Hematopoietic multipotent progenitor cell (in vitro differentiated cells): ENCODE measurements around the gene SPTA1. TPM values are rescaled to one million over a fixed set of nuclear protein-coding genes. Genes with fewer than 3 reads are reported as not detected.
"Not testable (repeated sequence)": the region's sequence is repeated elsewhere in the genome, so short reads cannot be mapped to it uniquely, and the experiment has no call there.

Experiments used
- DNase-seq, 3 donors: peaks; one replicate each; pipeline ENCODE4 v3.0.0-alpha.2; 2011 to 2015; ENCODE audit warnings: low read depth in 2 of 3, low spot score in 2 of 3
- total RNA-seq: library from RNA; depleted of rRNA; stranded (reverse); fragments of >200 nt; gene quantifications from one replicate; pipeline ENCODE4 v1.2.3, GENCODE V29; 2012

SPTA1 gene
- total RNA-seq = 10.2 TPM

- DNase-seq = peak in 2 of 3 donors; percentile 54 to 74
These were observed at the start of gene SPTA1 for GRCh38 chr1:158686111-158687009. SPTA1 (minus strand) TSS chr1:158686715; CDS start chr1:158686517, 198 bp downstream.

DNA sequence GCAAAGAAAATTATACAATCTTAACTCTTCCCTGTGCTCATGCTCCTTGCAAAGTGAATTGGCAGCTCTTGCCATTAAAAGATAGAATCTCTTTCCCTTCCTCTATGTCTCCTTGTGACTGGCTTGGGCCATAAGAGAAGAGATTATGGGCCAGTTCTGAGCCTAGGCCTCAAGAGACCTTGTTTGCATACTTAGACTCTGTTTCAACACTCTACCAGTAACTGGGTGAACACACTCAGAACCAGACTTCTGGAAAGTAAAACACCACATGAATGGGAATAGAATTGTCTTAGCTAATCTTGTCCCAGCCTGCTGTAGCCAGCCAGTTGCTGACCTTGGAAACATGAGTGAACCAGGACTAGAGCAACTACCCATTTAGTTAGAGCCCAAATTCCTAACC is 49.3 kb upstream of the SPTA1 start:
- no peak for DNase-seq

DNA sequence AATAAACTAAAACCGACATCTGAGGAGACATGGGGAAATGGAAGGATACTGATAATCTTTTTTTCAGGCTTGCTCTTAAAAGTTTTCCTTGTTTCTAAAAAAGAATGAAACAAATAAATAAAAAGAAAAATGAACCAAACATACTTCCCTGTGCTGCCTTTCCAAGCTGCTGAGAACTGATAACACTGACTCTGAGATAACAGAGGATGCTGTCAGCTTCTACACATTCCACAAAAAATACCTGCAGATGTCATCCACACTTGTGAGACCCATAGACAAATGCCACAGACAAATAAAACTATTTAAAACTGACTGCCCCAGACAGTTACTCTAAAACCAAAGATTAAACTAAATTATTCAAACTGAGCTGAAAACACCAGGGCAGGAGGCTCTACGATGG is 46.0 kb upstream of the SPTA1 start:
- no peak for DNase-seq

GRCh38 chr1:158731707-158732106 is 45.2 kb upstream of the SPTA1 start:
- DNase-seq = no peak

DNA sequence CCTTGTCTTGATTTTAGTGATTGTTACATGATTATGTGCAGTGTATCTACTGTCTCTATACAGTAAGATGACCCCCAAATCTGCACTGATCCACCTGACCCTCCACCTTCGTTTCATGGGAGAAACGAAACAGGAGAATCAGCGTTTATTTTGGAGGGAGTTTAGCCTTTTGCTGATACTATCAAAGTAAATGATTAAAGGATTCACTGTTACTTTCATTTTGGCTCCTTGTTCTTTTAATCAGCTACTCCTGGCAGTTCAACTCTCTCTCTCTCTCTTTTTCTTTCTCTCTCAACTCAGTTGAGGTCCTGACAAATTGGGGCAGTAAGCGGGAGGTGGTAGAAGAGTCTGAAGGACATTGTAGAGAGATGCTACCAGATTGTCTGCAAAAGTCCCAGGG is 43.9 kb upstream of the SPTA1 start:
- no peak for DNase-seq

- DNase-seq = no peak
These were observed 42.2 kb upstream of the SPTA1 start for GRCh38 chr1:158728510-158729225.

DNA sequence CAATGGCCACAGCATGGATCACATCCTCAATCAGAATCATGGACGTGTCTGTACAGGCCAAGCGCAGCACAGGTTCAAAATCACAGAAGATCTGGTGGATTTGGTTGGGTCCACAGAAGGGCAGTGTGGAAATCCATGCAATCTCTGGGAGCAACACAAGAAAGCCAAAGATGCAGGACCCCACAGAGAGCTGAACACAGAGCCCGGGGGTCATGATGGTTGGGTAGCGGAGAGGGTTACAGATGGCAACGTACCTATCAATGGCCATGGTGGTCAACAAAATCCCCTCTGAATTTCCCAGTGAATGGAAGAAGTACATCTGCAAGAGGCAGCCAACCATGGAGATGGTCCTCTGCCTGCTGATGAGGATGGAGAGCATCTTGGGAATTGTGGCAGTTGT is 37.9 kb upstream of the SPTA1 start:
- no peak for DNase-seq

GRCh38 chr1:158720620-158721019 is 34.1 kb upstream of the SPTA1 start, which contains the start of gene OR6K3:
OR6K3 (minus strand) TSS chr1:158720720; CDS start chr1:158718115, 2,605 bp downstream.
- no peak for DNase-seq

GRCh38 chr1:158719664-158720063 is 33.1 kb upstream of the SPTA1 start:
- DNase-seq = no peak

GRCh38 chr1:158717344-158717743 is 30.8 kb upstream of the SPTA1 start:
- DNase-seq = no peak

GRCh38 chr1:158716335-158716734 is 29.8 kb upstream of the SPTA1 start:
- DNase-seq = no peak

- no peak for DNase-seq
These were observed 28.2 kb upstream of the SPTA1 start for GRCh38 chr1:158714754-158715153.

DNA sequence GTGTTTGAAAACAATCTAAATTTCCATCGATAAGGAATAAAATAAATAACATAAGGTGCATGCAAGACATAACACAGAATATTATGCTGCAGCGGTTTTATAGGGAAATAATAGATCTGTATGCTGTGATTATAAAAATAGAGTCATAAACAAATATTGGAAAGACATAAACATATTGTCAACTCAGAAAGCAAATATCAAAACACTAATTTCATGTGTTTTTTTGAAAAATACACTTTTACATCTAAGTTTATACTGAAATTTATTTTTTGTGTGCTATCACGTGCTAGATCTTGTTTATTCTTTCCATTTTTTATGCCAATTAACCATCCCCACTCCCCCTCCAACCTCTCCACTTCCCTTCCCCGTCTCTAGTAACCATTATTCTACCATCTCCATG is 24.6 kb upstream of the SPTA1 start:
- DNase-seq = no peak

GRCh38 chr1:158706096-158706495 is 19.6 kb upstream of the SPTA1 start:
- no peak for DNase-seq

DNA sequence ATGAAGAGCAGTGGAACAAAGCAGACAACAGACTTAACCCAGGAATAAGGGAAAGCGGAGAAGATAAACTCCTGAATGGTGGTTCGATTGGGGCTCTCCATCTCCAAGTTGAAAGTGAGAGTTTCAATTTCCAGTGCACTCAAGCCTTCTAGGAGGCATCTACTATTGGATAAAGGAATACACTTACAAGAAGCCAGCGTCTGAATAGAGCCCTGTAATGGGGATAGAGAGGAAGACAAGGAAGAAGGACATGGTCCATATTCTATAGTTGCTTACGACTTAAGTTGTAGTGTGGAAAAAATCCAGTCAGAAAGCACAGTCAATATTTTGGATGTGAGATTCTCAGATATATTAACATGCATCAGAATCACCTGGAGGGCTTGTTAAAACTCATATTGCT is 14.0 kb upstream of the SPTA1 start, which contains the start of gene OR6K2:
OR6K2 (minus strand) TSS at position 101 of the 400 bp plus-strand sequence; CDS start at position 101, 0 bp downstream.
- DNase-seq = no peak

DNA sequence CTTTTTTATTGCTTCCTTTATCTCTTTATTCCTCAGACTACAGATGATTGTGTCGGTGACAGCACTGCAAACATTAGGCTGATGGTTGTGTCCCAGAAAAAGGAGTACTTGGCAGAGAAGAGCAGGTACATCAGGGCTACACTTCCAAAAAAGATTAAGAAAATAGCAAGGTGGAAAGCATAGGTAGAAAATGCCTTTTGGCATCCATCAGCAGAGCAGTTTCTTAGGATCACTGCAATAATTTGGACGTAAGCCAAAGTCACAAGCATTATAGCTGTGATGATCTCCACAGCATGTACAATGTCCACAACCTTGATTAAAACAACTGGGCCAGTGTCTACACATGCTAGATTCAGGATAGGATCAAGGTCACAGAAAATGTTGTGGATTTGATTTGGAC is 8.1 kb upstream of the SPTA1 start:
- DNase-seq = no peak

DNA sequence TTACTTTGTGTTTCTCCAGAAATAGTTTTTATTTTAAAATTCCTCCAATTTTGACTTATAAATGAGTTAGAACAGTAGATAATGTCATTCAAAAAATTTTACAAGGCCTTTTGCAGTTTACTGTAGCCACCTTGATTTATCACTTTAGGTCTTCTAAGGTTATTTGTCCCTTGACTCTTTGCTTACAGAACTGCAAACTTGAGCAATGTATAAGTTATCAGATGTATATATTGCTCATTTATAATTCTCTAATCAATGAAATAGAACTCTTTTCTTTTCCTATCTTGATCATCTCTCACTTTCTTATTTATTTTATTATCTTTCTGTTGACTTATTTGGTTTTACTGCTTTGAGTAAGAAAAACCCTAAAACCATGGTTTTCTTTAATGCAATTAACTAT is 5.8 kb upstream of the SPTA1 start:
- no peak for DNase-seq

- DNase-seq = no peak
These were observed 5.4 kb upstream of the SPTA1 start for GRCh38 chr1:158691907-158692306.

DNA sequence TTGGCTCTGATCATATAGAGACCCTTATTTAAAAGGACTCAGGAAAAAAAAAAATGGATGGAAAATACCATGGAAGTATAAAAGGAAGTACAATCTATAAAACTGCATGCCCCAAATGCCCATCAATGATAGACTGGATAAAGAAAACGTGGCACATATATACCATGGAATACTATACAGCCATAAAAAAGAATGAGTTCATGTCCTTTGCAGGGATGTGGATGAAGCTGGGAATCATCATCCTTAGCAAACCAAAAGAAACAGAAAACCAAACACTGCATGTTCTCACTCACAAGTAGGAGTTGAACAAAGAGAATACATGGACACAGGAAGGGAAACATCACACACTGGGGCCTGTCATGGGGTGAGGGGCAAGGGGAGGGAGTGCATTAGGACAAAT is 4.6 kb upstream of the SPTA1 start:
- DNase-seq = not testable (repeated sequence)

- no peak for DNase-seq
These were observed 3.4 kb upstream of the SPTA1 start for GRCh38 chr1:158689875-158690274.

- DNase-seq = no peak
These were observed 2.6 kb upstream of the SPTA1 start for GRCh38 chr1:158689110-158689509.

DNA sequence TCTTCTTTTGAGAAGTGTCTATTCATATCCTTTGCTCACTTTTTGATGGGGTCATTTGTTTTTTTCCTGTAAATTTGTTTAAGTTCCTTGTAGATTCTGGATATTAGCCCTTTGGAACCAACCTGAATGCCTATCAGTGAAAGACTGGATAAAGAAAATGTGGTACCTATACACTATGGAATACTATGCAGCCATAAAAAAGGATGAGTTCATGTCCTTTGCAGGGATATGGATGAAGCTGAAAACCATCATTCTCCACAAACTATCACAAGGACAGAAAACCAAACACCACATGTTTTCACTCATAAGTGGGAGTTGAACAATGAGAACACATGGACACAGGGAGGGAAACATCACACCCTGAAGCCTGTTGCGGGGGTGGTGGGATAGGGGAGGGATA is 1.8 kb upstream of the SPTA1 start:
- not testable (repeated sequence) for DNase-seq
